ENCODE measurements around the gene CEBPA.

GRCh38 chr19:33290082-33290815 lies 12.1 kb downstream of the CEBPA start:
- TF ChIP-seq, protein P1, sequence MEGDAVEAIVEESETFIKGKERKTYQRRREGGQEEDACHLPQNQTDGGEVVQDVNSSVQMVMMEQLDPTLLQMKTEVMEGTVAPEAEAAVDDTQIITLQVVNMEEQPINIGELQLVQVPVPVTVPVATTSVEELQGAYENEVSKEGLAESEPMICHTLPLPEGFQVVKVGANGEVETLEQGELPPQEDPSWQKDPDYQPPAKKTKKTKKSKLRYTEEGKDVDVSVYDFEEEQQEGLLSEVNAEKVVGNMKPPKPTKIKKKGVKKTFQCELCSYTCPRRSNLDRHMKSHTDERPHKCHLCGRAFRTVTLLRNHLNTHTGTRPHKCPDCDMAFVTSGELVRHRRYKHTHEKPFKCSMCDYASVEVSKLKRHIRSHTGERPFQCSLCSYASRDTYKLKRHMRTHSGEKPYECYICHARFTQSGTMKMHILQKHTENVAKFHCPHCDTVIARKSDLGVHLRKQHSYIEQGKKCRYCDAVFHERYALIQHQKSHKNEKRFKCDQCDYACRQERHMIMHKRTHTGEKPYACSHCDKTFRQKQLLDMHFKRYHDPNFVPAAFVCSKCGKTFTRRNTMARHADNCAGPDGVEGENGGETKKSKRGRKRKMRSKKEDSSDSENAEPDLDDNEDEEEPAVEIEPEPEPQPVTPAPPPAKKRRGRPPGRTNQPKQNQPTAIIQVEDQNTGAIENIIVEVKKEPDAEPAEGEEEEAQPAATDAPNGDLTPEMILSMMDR (IDR thresholded peaks at IDR 0.05; ENCODE audit: low read length) = no peak
- no peak for TF ChIP-seq EZH2 (optimal IDR thresholded peaks at IDR 0.05; ENCODE audit: low read depth, low read length)
- no peak for TF ChIP-seq EZH2phosphoT487 (IDR thresholded peaks at IDR 0.05; ENCODE audit: low read length)
